Type B pancreatic cell (in vitro differentiated cells): ENCODE measurements around the gene NELL1. TPM values are rescaled to one million over a fixed set of nuclear protein-coding genes. Genes with fewer than 3 reads are reported as not detected.

Experiments
- DNase-seq: peaks from one replicate; pipeline ENCODE4 v3.0.0; 2021; ENCODE audit warnings: mixed read lengths; ENCODE audit not compliant: unreplicated experiment; ENCODE audit errors: extremely low spot score
- H3K27ac Mint-ChIP-seq: 2 replicates; pipeline ENCODE4 v1.8.0; 2021; ENCODE audit warnings: mild to moderate bottlenecking, mixed read lengths
- H3K27me3 Mint-ChIP-seq: 2 replicates; pipeline ENCODE4 v1.8.0; 2021; ENCODE audit warnings: mixed read lengths
- H3K36me3 Mint-ChIP-seq: 2 replicates; pipeline ENCODE4 v1.8.0; 2021; ENCODE audit warnings: mixed read lengths
- H3K4me1 Mint-ChIP-seq: one replicate; pipeline ENCODE4 v1.8.0; 2021; ENCODE audit warnings: mixed read lengths; ENCODE audit not compliant: unreplicated experiment
- H3K4me3 Mint-ChIP-seq: 2 replicates; pipeline ENCODE4 v1.8.0; 2021; ENCODE audit warnings: mild to moderate bottlenecking, mixed read lengths
- H3K9me3 Mint-ChIP-seq: 2 replicates; pipeline ENCODE4 v1.8.0; 2021; ENCODE audit warnings: mixed read lengths
- CTCF ChIP-seq: fragments of 200-600 bp; sonication (generic); conservative IDR thresholded peaks from 2 replicates; pipeline ENCODE4 v1.5.0; 2021; ENCODE audit warnings: antibody characterized with exemption, mild to moderate bottlenecking
- total RNA-seq: library from RNA; stranded (reverse); gene quantifications from 2 replicates; pipeline ENCODE4 v1.2.1, GENCODE V29; 2021; ENCODE audit warnings: low replicate concordance

The NELL1 gene
- total RNA-seq, 1 donor from 2014 or later: 16.9 TPM

DNA sequence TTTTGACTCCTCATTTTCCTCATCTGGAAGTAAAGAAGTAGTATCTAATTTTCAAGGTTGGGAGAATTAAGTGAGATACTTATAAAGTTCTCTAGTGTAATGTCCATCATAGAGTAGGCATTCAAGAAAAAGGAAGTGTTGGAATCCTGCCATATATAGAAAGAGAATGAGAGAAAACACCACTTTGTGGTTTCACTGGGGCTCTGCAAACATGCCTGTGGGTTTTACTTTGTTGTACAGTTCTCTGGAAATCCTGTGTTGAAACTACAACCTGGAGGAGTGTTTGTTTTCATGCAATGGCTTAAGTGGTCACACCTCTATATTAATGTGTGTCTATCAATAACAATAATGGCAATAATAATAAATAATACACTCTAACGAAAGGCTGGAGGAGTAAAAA lies 741.7 kb downstream of the NELL1 start:
- H3K36me3 Mint-ChIP-seq: no peaks in the 10 kb centered on the region
- H3K4me3 Mint-ChIP-seq: no peak overlapping the region
- TF ChIP-seq CTCF: no peak
- no peak overlapping the region for H3K27ac Mint-ChIP-seq
- no peaks in the 10 kb centered on the region for H3K9me3 Mint-ChIP-seq
- no peak for DNase-seq
- no peaks in the 10 kb centered on the region for H3K27me3 Mint-ChIP-seq
- H3K4me1 Mint-ChIP-seq: no peaks in the 10 kb centered on the region

- TF ChIP-seq CTCF: no peak
- no peaks in the 10 kb centered on the region for H3K27me3 Mint-ChIP-seq
- DNase-seq: no peak
- no peak overlapping the region for H3K4me3 Mint-ChIP-seq
- H3K36me3 Mint-ChIP-seq: no peaks in the 10 kb centered on the region
- H3K27ac Mint-ChIP-seq: no peak overlapping the region
- no peaks in the 10 kb centered on the region for H3K4me1 Mint-ChIP-seq
- H3K9me3 Mint-ChIP-seq: no peaks in the 10 kb centered on the region
Observed at GRCh38 chr11:21411597-21411996, 742.2 kb downstream of the NELL1 start.

GRCh38 chr11:21412652-21413383 lies 743.4 kb downstream of the NELL1 start:
- H3K4me3 Mint-ChIP-seq: no peak overlapping the region
- H3K27ac Mint-ChIP-seq: no peak overlapping the region
- no peak for TF ChIP-seq CTCF
- no peaks in the 10 kb centered on the region for H3K9me3 Mint-ChIP-seq
- no peak for DNase-seq
- no peaks in the 10 kb centered on the region for H3K4me1 Mint-ChIP-seq
- H3K27me3 Mint-ChIP-seq: no peaks in the 10 kb centered on the region
- H3K36me3 Mint-ChIP-seq: no peaks in the 10 kb centered on the region

GRCh38 chr11:21414953-21415352 lies 745.6 kb downstream of the NELL1 start:
- Mint-ChIP-seq H3K4me3 (no peak overlapping the region), H3K27ac (no peak overlapping the region), H3K36me3 (no peaks in the 10 kb centered on the region), H3K4me1 (no peaks in the 10 kb centered on the region), H3K27me3 (no peaks in the 10 kb centered on the region), H3K9me3 (no peaks in the 10 kb centered on the region)
- no peak for DNase-seq
- TF ChIP-seq CTCF: no peak

- H3K27me3 Mint-ChIP-seq: no peaks in the 10 kb centered on the region
Observed at GRCh38 chr11:21415606-21416005, 746.2 kb downstream of the NELL1 start.

More at GRCh38 chr11:21415606-21416005, 746.2 kb downstream of the NELL1 start:
- no peak for TF ChIP-seq CTCF
- H3K4me3 Mint-ChIP-seq: no peak overlapping the region
- H3K27ac Mint-ChIP-seq: no peak overlapping the region
- no peaks in the 10 kb centered on the region for H3K4me1 Mint-ChIP-seq
- H3K9me3 Mint-ChIP-seq: no peaks in the 10 kb centered on the region
- H3K36me3 Mint-ChIP-seq: no peaks in the 10 kb centered on the region
- DNase-seq: no peak
